Epithelial cell of esophagus (primary cell): ENCODE data around the gene APOB.

ENCODE experiments used
- DNase-seq: peaks from one replicate; pipeline ENCODE4 v3.0.0; 2010; ENCODE audit warnings: low read depth
- H3K4me3 ChIP-seq: 2 replicates; pipeline ENCODE4 v1.5.1; 2011; ENCODE audit warnings: mild to moderate bottlenecking, low read length, control low read depth
- CTCF ChIP-seq: IDR thresholded peaks from 2 replicates; pipeline ENCODE4 v1.5.1; 2011; ENCODE audit warnings: low read depth, mild to moderate bottlenecking, low read length, control low read depth, inconsistent platforms; ENCODE audit not compliant: insufficient read depth; ENCODE audit errors: missing control alignments

Gene APOB

DNA sequence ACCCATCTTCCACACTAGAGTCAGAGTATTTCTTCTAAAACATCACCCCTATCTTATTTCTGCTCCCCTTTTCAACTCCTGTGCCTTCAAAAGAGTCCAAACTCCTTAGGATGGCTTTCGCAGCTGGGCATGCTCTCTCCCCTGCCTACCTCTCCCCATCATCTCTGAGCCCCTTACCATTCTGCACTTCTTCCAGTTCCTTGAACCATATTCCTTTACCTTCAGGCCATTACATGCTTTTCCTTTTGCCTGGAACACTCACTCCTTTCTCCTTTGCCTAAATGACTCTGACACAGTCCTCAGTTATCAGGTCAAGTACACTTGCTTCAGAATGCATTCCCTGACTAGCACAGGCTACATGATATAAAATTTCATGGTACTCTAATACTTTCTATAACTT, 22.4 kb downstream of the APOB start:
- no peak for DNase-seq

GRCh38 chr2:21020668-21021288, 23.1 kb downstream of the APOB start:
- no peak overlapping the region for H3K4me3 ChIP-seq
- no peak for DNase-seq
- TF ChIP-seq CTCF, result no peak

More for the DNA sequence above, 22.4 kb downstream of the APOB start:
- TF ChIP-seq CTCF, result no peak
- H3K4me3 ChIP-seq, result no peak overlapping the region

DNA sequence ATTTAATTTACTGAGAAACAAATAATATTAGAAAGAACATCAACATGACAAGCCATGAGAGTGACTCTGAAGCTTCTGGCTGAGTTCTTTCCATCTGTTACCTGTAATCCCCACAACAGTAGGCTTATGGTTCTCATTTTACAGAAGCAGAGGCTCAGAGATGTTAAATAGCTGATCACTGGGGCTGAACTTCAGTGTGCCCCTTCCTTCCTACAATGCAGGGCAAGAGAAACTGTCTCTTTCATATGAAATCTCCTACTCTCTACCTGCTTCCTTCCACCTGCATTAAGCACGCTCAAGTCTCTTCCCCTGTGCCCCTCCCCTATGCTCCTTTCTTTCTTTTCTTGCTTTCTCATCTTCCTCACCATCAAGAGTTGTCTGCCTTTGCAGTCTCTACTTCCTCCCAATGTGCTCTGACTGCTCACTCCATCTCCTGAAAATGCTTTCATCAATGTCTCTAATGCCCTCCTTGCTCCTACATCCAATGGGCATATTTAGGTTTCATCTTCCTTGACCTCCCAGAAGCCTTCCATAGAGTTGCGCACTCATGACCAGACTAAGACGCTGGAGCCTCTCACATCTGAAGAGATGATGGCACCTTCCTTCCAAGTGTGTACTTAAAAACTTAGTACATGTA, 23.7 kb downstream of the APOB start:
- DNase-seq, result no peak
- no peak for TF ChIP-seq CTCF
- no peak overlapping the region for H3K4me3 ChIP-seq

GRCh38 chr2:21019678-21020021, 24.2 kb downstream of the APOB start:
- DNase-seq, result no peak
- TF ChIP-seq CTCF, result no peak
- H3K4me3 ChIP-seq, result no peak overlapping the region

DNA sequence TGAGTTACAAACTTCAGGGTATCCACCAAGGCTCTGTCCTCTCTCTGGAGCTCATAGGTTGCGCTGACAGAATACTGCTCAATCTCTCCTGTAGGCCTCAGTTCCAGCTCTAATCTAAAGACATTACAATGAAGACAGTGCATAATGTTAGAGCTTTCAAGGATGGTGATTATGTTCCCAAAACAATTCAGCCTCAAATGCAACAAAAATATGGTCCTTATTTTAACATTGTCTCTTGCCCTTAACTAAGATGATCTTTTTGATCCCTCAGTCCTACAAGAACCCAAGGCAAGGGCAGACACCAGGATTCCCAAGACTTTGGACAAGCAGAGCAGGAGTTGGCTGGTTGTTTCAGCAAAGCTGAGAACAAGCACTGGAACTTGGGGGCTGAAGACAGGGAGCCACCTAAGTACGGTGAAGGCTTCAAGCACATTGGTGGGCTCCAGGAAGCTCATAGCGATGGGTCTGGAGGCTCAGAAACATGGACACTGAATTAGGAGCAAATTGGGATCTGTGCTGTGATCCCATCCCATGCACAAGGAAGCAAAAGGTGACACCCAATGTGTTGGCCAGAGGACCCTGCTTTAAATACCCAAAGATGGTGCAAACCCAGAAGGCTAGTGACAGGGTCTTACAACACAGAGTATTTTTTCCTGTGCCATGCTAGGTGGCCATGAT, 24.7 kb downstream of the APOB start:
- no peak for TF ChIP-seq CTCF
- no peak for DNase-seq
- no peak overlapping the region for H3K4me3 ChIP-seq

DNA sequence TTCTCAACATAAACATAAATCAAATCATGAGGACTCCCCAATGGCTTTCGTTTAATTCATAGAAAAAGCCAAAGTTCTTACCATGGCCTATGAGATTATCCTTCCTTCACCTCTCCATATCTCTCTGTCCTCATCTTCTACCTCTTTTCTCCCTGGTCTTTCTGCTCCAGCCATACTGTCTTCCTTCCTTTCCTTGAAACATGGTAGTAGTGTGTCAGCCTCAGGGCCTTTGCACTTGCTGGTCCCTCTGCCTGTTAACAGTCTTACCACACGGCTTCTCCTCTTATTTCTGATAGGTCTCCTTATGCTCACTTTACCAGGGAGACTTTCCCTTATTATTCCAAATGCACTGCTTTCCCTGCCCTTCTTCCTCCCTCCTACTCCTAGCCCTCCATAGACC, 25.6 kb downstream of the APOB start:
- no peak overlapping the region for H3K4me3 ChIP-seq
- no peak for DNase-seq
- TF ChIP-seq CTCF, result no peak
